ENCODE measurements around the gene SHKBP1. TPM values are rescaled to one million over a fixed set of nuclear protein-coding genes. Genes with fewer than 3 reads are reported as not detected.

SHKBP1 gene
- total and polyA plus RNA-seq, 9 of the 15 experiments (the other 6 are each of a cell fraction or from before 2014, with no cell fraction given), result 1.2 to 58.1 (median 22.3) TPM

DNA sequence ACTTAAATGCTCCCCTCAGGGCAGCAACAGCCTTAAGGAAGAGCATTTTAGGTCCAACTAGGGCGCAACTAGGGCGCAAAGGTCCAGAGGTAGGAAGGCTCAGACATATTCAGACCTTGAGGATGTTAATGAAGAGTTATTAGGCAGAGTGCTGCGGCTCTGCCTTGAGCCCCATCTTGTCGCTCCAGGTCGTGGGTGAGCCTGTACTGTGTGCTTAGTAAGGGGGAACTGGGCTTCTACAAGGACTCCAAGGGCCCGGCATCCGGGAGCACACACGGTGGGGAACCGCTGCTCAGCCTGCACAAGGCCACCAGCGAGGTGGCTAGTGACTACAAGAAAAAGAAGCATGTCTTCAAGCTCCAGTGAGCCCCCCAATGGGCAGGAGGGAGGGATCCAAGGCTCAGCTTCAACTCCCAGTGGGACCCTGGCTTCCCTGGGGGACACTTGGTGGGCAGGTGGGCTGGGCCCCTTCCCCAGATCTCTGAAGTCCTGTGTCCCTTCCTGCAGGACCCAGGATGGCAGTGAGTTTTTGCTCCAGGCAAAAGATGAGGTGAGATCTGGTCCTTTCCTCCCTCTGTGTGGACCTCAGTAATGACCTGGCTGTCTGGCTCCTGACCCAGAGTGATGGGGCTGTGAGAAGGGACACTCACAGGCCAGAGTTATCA is 4.7 kb upstream of the SHKBP1 start (continued):
- TF ChIP-seq, protein P1, sequence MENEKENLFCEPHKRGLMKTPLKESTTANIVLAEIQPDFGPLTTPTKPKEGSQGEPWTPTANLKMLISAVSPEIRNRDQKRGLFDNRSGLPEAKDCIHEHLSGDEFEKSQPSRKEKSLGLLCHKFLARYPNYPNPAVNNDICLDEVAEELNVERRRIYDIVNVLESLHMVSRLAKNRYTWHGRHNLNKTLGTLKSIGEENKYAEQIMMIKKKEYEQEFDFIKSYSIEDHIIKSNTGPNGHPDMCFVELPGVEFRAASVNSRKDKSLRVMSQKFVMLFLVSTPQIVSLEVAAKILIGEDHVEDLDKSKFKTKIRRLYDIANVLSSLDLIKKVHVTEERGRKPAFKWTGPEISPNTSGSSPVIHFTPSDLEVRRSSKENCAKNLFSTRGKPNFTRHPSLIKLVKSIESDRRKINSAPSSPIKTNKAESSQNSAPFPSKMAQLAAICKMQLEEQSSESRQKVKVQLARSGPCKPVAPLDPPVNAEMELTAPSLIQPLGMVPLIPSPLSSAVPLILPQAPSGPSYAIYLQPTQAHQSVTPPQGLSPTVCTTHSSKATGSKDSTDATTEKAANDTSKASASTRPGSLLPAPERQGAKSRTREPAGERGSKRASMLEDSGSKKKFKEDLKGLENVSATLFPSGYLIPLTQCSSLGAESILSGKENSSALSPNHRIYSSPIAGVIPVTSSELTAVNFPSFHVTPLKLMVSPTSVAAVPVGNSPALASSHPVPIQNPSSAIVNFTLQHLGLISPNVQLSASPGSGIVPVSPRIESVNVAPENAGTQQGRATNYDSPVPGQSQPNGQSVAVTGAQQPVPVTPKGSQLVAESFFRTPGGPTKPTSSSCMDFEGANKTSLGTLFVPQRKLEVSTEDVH (IDR thresholded peaks at IDR 0.05; ENCODE audit: low read depth, partially characterized antibody), result no peak
- TF ChIP-seq PCBP2 (IDR thresholded peaks at IDR 0.05; ENCODE audit: low read depth, low read length, poor library complexity, severe bottlenecking), result no peak
- no peak for TF ChIP-seq BRD4 (IDR thresholded peaks at IDR 0.05)
- no peak for TF ChIP-seq NELFE (IDR thresholded peaks at IDR 0.05; ENCODE audit: insufficient read depth, insufficient read length)
- no peak for TF ChIP-seq MECOM (CRISPR knock-in tag; IDR thresholded peaks at IDR 0.05)
- no peak for TF ChIP-seq NCOA1 (IDR thresholded peaks at IDR 0.05; ENCODE audit: low read depth)
- TF ChIP-seq, protein P2, sequence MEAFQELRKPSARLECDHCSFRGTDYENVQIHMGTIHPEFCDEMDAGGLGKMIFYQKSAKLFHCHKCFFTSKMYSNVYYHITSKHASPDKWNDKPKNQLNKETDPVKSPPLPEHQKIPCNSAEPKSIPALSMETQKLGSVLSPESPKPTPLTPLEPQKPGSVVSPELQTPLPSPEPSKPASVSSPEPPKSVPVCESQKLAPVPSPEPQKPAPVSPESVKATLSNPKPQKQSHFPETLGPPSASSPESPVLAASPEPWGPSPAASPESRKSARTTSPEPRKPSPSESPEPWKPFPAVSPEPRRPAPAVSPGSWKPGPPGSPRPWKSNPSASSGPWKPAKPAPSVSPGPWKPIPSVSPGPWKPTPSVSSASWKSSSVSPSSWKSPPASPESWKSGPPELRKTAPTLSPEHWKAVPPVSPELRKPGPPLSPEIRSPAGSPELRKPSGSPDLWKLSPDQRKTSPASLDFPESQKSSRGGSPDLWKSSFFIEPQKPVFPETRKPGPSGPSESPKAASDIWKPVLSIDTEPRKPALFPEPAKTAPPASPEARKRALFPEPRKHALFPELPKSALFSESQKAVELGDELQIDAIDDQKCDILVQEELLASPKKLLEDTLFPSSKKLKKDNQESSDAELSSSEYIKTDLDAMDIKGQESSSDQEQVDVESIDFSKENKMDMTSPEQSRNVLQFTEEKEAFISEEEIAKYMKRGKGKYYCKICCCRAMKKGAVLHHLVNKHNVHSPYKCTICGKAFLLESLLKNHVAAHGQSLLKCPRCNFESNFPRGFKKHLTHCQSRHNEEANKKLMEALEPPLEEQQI (IDR thresholded peaks at IDR 0.05), result no peak
- TF ChIP-seq ZNF75A (CRISPR knock-in tag; IDR thresholded peaks at IDR 0.05), result no peak

Measured in K562 (cell line).